SK-N-SH treated with all-trans-retinoic acid at 6 μM for 48 hours (cell line): ENCODE results near the gene IFIT2.

ENCODE experiments used
- ATAC-seq: fragments of 200-7000 bp; cut with Tn5 transposase; 3 replicates; pipeline ENCODE4 v1.9.1; 2020; ENCODE audit warnings: mild to moderate bottlenecking, moderate library complexity
- ARNTL ChIP-seq: fragments of 450-650 bp; formaldehyde crosslinking; IDR thresholded peaks from 2 replicates; pipeline ENCODE4 v1.5.0; 2020; ENCODE audit warnings: low read depth, mild to moderate bottlenecking, moderate library complexity, borderline replicate concordance
- BACH2 ChIP-seq: fragments of 250-450 bp; sonication (Bioruptor Pico); IDR thresholded peaks from 2 replicates; pipeline ENCODE4 v1.9.0; 2021; ENCODE audit warnings: mild to moderate bottlenecking, borderline replicate concordance
- CSDC2 ChIP-seq: fragments of 250-450 bp; sonication (Bioruptor Pico); IDR thresholded peaks from 2 replicates; pipeline ENCODE4 v1.5.0; 2020; ENCODE audit warnings: mild to moderate bottlenecking, moderate library complexity
- ESRRG ChIP-seq: fragments of 250-450 bp; sonication (Bioruptor Pico); IDR thresholded peaks from 2 replicates; pipeline ENCODE4 v1.6.1; 2021; ENCODE audit warnings: mild to moderate bottlenecking
- ISL1 ChIP-seq: fragments of 250-450 bp; sonication (Bioruptor Pico); IDR thresholded peaks from 2 replicates; pipeline ENCODE4 v2.1.2; 2022; ENCODE audit warnings: mild to moderate bottlenecking, moderate library complexity
- OSR1 ChIP-seq: fragments of 250-450 bp; sonication (Bioruptor Pico); IDR thresholded peaks from 2 replicates; pipeline ENCODE4 v1.8.0; 2022; ENCODE audit warnings: moderate library complexity, mild to moderate bottlenecking, inconsistent platforms
- PPARA ChIP-seq: fragments of 250-450 bp; sonication (Bioruptor Pico); IDR thresholded peaks from 2 replicates; pipeline ENCODE4 v1.5.0; 2020; ENCODE audit warnings: mild to moderate bottlenecking, borderline replicate concordance
- RARB ChIP-seq: fragments of 250-450 bp; sonication (Bioruptor Pico); IDR thresholded peaks from 2 replicates; pipeline ENCODE4 v1.8.0; 2021; ENCODE audit warnings: mild to moderate bottlenecking, moderate library complexity
- SNAI2 ChIP-seq: fragments of 250-450 bp; sonication (Bioruptor Pico); IDR thresholded peaks from 2 replicates; pipeline ENCODE4 v1.5.0; 2020; ENCODE audit warnings: mild to moderate bottlenecking, moderate library complexity
- TCF4 ChIP-seq: fragments of 250-450 bp; sonication (Bioruptor Pico); IDR thresholded peaks from 2 replicates; pipeline ENCODE4 v1.8.0; 2021; ENCODE audit warnings: mild to moderate bottlenecking, moderate library complexity, borderline replicate concordance
- TOX ChIP-seq: fragments of 250-450 bp; sonication (Bioruptor Pico); IDR thresholded peaks from 2 replicates; pipeline ENCODE4 v1.8.0; 2021; ENCODE audit warnings: mild to moderate bottlenecking, moderate library complexity, borderline replicate concordance
- ZC3H10 ChIP-seq: fragments of 250-450 bp; sonication (Bioruptor Pico); IDR thresholded peaks from 2 replicates; pipeline ENCODE4 v1.5.1; 2021; ENCODE audit warnings: mild to moderate bottlenecking, moderate library complexity
- ZFP3 ChIP-seq: fragments of 250-450 bp; sonication (Bioruptor Pico); IDR thresholded peaks from 2 replicates; pipeline ENCODE4 v1.5.0; 2020; ENCODE audit warnings: mild to moderate bottlenecking, moderate library complexity
- ZFP30 ChIP-seq: fragments of 450-650 bp; formaldehyde crosslinking; IDR thresholded peaks from 2 replicates; pipeline ENCODE4 v1.5.0; 2022; ENCODE audit warnings: mild to moderate bottlenecking, moderate library complexity
- ZNF565 ChIP-seq: fragments of 450-650 bp; formaldehyde crosslinking; conservative IDR thresholded peaks from 2 replicates; pipeline ENCODE4 v1.5.0; 2020; ENCODE audit warnings: low read depth, mild to moderate bottlenecking, moderate library complexity
- ZNF70 ChIP-seq: fragments of 450-650 bp; formaldehyde crosslinking; IDR thresholded peaks from 2 replicates; pipeline ENCODE4 v1.5.0; 2020; ENCODE audit warnings: mild to moderate bottlenecking, moderate library complexity
- ZNF8 ChIP-seq: fragments of 450-650 bp; formaldehyde crosslinking; IDR thresholded peaks from 2 replicates; pipeline ENCODE4 v1.5.0; 2020; ENCODE audit warnings: mild to moderate bottlenecking, moderate library complexity
- TF ChIP-seq, protein P1 (sequence below): fragments of 250-450 bp; sonication (Bioruptor Pico); IDR thresholded peaks from 2 replicates; pipeline ENCODE4 v1.5.1; 2021; ENCODE audit warnings: mild to moderate bottlenecking, moderate library complexity
- TF ChIP-seq, protein P2 (sequence below): fragments of 250-450 bp; sonication (Bioruptor Pico); IDR thresholded peaks from 2 replicates; pipeline ENCODE4 v1.5.1; 2020; ENCODE audit warnings: low read depth, mild to moderate bottlenecking, moderate library complexity
- TF ChIP-seq, protein P3 (sequence below): fragments of 250-450 bp; sonication (Bioruptor Pico); IDR thresholded peaks from 2 replicates; pipeline ENCODE4 v1.8.0; 2020; ENCODE audit warnings: mild to moderate bottlenecking, moderate library complexity, borderline replicate concordance
- TF ChIP-seq, protein P4 (sequence below): fragments of 250-450 bp; sonication (Bioruptor Pico); IDR thresholded peaks from 2 replicates; pipeline ENCODE4 v1.5.0; 2020; ENCODE audit warnings: mild to moderate bottlenecking, moderate library complexity

The IFIT2 gene

GRCh38 chr10:89296220-89296648 lies 5.6 kb upstream of the IFIT2 start:
- TF ChIP-seq, protein P1, sequence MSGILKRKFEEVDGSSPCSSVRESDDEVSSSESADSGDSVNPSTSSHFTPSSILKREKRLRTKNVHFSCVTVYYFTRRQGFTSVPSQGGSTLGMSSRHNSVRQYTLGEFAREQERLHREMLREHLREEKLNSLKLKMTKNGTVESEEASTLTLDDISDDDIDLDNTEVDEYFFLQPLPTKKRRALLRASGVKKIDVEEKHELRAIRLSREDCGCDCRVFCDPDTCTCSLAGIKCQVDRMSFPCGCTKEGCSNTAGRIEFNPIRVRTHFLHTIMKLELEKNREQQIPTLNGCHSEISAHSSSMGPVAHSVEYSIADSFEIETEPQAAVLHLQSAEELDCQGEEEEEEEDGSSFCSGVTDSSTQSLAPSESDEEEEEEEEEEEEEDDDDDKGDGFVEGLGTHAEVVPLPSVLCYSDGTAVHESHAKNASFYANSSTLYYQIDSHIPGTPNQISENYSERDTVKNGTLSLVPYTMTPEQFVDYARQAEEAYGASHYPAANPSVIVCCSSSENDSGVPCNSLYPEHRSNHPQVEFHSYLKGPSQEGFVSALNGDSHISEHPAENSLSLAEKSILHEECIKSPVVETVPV = no peak
- TF ChIP-seq TCF4 (CRISPR knock-in tag) = no peak
- no peak for TF ChIP-seq ESRRG (CRISPR knock-in tag)
- TF ChIP-seq, protein P2, sequence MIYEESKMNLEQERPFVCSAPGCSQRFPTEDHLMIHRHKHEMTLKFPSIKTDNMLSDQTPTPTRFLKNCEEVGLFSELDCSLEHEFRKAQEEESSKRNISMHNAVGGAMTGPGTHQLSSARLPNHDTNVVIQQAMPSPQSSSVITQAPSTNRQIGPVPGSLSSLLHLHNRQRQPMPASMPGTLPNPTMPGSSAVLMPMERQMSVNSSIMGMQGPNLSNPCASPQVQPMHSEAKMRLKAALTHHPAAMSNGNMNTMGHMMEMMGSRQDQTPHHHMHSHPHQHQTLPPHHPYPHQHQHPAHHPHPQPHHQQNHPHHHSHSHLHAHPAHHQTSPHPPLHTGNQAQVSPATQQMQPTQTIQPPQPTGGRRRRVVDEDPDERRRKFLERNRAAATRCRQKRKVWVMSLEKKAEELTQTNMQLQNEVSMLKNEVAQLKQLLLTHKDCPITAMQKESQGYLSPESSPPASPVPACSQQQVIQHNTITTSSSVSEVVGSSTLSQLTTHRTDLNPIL = no peak
- no peak for TF ChIP-seq TOX
- TF ChIP-seq ISL1 = no peak
- no peak for TF ChIP-seq ZFP3 (CRISPR knock-in tag)
- TF ChIP-seq CSDC2 (CRISPR knock-in tag) = no peak
- no peak for TF ChIP-seq RARB (CRISPR knock-in tag)
- TF ChIP-seq, protein P3, sequence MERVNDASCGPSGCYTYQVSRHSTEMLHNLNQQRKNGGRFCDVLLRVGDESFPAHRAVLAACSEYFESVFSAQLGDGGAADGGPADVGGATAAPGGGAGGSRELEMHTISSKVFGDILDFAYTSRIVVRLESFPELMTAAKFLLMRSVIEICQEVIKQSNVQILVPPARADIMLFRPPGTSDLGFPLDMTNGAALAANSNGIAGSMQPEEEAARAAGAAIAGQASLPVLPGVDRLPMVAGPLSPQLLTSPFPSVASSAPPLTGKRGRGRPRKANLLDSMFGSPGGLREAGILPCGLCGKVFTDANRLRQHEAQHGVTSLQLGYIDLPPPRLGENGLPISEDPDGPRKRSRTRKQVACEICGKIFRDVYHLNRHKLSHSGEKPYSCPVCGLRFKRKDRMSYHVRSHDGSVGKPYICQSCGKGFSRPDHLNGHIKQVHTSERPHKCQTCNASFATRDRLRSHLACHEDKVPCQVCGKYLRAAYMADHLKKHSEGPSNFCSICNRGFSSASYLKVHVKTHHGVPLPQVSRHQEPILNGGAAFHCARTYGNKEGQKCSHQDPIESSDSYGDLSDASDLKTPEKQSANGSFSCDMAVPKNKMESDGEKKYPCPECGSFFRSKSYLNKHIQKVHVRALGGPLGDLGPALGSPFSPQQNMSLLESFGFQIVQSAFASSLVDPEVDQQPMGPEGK (CRISPR knock-in tag) = no peak
- TF ChIP-seq PPARA (CRISPR knock-in tag) = no peak
- TF ChIP-seq SNAI2 = no peak
- TF ChIP-seq OSR1 = no peak
- no peak for TF ChIP-seq ARNTL (CRISPR knock-in tag)
- no peak for ATAC-seq

DNA sequence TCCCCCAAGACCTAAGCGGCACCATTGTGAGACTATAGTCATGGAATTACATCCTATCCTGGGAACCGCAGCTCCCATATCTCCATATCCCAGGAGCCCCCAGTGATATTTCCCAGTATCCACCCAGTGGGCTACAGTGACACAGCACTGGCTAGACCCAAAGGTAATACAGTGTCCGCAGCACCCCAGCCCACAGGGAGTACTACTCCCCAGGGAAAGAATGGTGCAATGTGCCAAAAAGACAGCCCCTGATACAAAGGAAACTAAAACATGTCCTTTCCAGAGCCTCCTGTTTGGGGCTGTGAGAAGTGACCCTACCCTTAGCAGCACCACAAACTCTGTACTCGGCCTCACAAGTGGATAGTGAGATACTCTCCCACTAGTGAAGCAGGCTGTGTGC lies 4.5 kb upstream of the IFIT2 start:
- TF ChIP-seq ZFP3 (CRISPR knock-in tag) = no peak
- no peak for TF ChIP-seq RARB (CRISPR knock-in tag)
- no peak for TF ChIP-seq ESRRG (CRISPR knock-in tag)
- TF ChIP-seq ISL1 = no peak
- TF ChIP-seq CSDC2 (CRISPR knock-in tag) = no peak
- TF ChIP-seq ZNF565 (CRISPR knock-in tag) = no peak
- no peak for TF ChIP-seq BACH2
- no peak for TF ChIP-seq ZNF70 (CRISPR knock-in tag)
- TF ChIP-seq, protein P1 = no peak
- no peak for TF ChIP-seq ZNF8
- TF ChIP-seq ZFP30 = no peak
- TF ChIP-seq ZC3H10 (CRISPR knock-in tag) = no peak
- no peak for TF ChIP-seq SNAI2
- TF ChIP-seq, protein P4, sequence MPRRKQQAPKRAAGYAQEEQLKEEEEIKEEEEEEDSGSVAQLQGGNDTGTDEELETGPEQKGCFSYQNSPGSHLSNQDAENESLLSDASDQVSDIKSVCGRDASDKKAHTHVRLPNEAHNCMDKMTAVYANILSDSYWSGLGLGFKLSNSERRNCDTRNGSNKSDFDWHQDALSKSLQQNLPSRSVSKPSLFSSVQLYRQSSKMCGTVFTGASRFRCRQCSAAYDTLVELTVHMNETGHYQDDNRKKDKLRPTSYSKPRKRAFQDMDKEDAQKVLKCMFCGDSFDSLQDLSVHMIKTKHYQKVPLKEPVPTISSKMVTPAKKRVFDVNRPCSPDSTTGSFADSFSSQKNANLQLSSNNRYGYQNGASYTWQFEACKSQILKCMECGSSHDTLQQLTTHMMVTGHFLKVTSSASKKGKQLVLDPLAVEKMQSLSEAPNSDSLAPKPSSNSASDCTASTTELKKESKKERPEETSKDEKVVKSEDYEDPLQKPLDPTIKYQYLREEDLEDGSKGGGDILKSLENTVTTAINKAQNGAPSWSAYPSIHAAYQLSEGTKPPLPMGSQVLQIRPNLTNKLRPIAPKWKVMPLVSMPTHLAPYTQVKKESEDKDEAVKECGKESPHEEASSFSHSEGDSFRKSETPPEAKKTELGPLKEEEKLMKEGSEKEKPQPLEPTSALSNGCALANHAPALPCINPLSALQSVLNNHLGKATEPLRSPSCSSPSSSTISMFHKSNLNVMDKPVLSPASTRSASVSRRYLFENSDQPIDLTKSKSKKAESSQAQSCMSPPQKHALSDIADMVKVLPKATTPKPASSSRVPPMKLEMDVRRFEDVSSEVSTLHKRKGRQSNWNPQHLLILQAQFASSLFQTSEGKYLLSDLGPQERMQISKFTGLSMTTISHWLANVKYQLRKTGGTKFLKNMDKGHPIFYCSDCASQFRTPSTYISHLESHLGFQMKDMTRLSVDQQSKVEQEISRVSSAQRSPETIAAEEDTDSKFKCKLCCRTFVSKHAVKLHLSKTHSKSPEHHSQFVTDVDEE (CRISPR knock-in tag) = no peak
- TF ChIP-seq, protein P3 (CRISPR knock-in tag) = no peak
- no peak for TF ChIP-seq TCF4 (CRISPR knock-in tag)
- TF ChIP-seq, all 23 proteins: peak for 0
- ATAC-seq = no peak
